BE2C (cell line): ENCODE data around the gene TSKS.
A peak's percentile ranks its signal among the peaks of the same experiment; 100 is the strongest.

Experiments
- DNase-seq: peaks from one replicate; pipeline ENCODE4 v3.0.0-alpha.2; 2020
- H3K27me3 ChIP-seq: fragments of 250-450 bp; sonication (Bioruptor Pico); 2 replicates; pipeline ENCODE4 v1.5.1; 2020; ENCODE audit warnings: mild to moderate bottlenecking
- H3K36me3 ChIP-seq: fragments of 250-450 bp; sonication (Bioruptor Pico); 2 replicates; pipeline ENCODE4 v1.5.1; 2020; ENCODE audit warnings: mild to moderate bottlenecking
- H3K4me1 ChIP-seq: fragments of 250-450 bp; sonication (Bioruptor Pico); 2 replicates; pipeline ENCODE4 v1.5.1; 2020
- H3K4me3 ChIP-seq: 2 replicates; pipeline ENCODE4 v1.5.1; 2011; ENCODE audit warnings: low read depth, low read length
- H3K9me3 ChIP-seq: fragments of 250-450 bp; sonication (Bioruptor Pico); 2 replicates; pipeline ENCODE4 v1.5.1; 2020
- CTCF ChIP-seq: IDR thresholded peaks from 2 replicates; pipeline ENCODE4 v1.5.1; 2012; ENCODE audit warnings: mild to moderate bottlenecking, low read depth, low read length

TSKS gene

GRCh38 chr19:49808711-49809159 is 45.6 kb upstream of the TSKS start:
- H3K27me3 ChIP-seq: no peaks in the 10 kb centered on the region
- H3K4me1 ChIP-seq: peaks cover 8% of the 10 kb centered on the region
- H3K36me3 ChIP-seq: 0 out of 2 replicates have a peak, but pooled peaks cover 3% of the 10 kb centered on the region
- no peak for TF ChIP-seq CTCF
- DNase-seq: peak; percentile 99
- no peaks in the 10 kb centered on the region for H3K9me3 ChIP-seq
- peak overlapping the region; percentile 62 for H3K4me3 ChIP-seq

GRCh38 chr19:49807904-49808675 is 45.0 kb upstream of the TSKS start:
- H3K9me3 ChIP-seq: no peaks in the 10 kb centered on the region
- TF ChIP-seq CTCF: no peak
- H3K4me3 ChIP-seq: peak overlapping the region; percentile 26; the same call in 1 of the 2 replicates
- 0 out of 2 replicates have a peak, but pooled peaks cover 3% of the 10 kb centered on the region for H3K36me3 ChIP-seq
- no peak for DNase-seq
- H3K4me1 ChIP-seq: peaks cover 8% of the 10 kb centered on the region
- H3K27me3 ChIP-seq: no peaks in the 10 kb centered on the region

- 0 out of 2 replicates have a peak, but pooled peaks cover 3% of the 10 kb centered on the region for H3K36me3 ChIP-seq
- peaks cover 12% of the 10 kb centered on the region for H3K4me1 ChIP-seq
- no peak for TF ChIP-seq CTCF
- no peak overlapping the region for H3K4me3 ChIP-seq
- no peak for DNase-seq
- no peaks in the 10 kb centered on the region for H3K27me3 ChIP-seq
- no peaks in the 10 kb centered on the region for H3K9me3 ChIP-seq
Observed at GRCh38 chr19:49807058-49807903, 44.2 kb upstream of the TSKS start.

- H3K36me3 ChIP-seq: 0 out of 2 replicates have a peak, but pooled peaks cover 3% of the 10 kb centered on the region
- TF ChIP-seq CTCF: no peak
Observed at GRCh38 chr19:49806620-49806959, 43.5 kb upstream of the TSKS start.

GRCh38 chr19:49805822-49806619 is 42.9 kb upstream of the TSKS start:
- no peak for TF ChIP-seq CTCF
- no peaks in the 10 kb centered on the region for H3K9me3 ChIP-seq
- H3K27me3 ChIP-seq: no peaks in the 10 kb centered on the region
- no peak overlapping the region for H3K4me3 ChIP-seq
- H3K36me3 ChIP-seq: 0 out of 2 replicates have a peak, but pooled peaks cover 3% of the 10 kb centered on the region
- no peak for DNase-seq
- peaks cover 12% of the 10 kb centered on the region for H3K4me1 ChIP-seq

More at GRCh38 chr19:49806620-49806959, 43.5 kb upstream of the TSKS start:
- no peaks in the 10 kb centered on the region for H3K27me3 ChIP-seq
- no peaks in the 10 kb centered on the region for H3K9me3 ChIP-seq
- no peak overlapping the region for H3K4me3 ChIP-seq
- H3K4me1 ChIP-seq: peaks cover 12% of the 10 kb centered on the region
- DNase-seq: no peak
